Lung (tissue), 12 donors: Measurements from ENCODE around the gene PER2. TPM values are rescaled to one million over a fixed set of nuclear protein-coding genes. Genes with fewer than 3 reads are reported as not detected.

ENCODE experiments used
- ATAC-seq: fragments of 200-7000 bp; cut with Tn5 transposase; one replicate; pipeline ENCODE4 v1.9.1; 2020; ENCODE audit warnings: moderate number of reproducible peaks; ENCODE audit not compliant: insufficient read depth, low FRiP score
- DNase-seq, 3 donors: peaks; one replicate each; pipeline ENCODE4 v3.0.0-alpha.2; 2013 to 2017
- H3K27ac ChIP-seq, 2 donors: one replicate each; pipeline ENCODE4 v1.5.1; 2013; ENCODE audit warnings: mild to moderate bottlenecking in 2 of 2, moderate library complexity in 2 of 2, control low read depth in 1 of 2, inconsistent platforms in 1 of 2, low read depth in 1 of 2, low read length in 1 of 2
- H3K27me3 ChIP-seq, 3 donors: one replicate each; pipeline ENCODE4 v1.5.1; 2013; ENCODE audit warnings: low read length in 2 of 3; ENCODE audit not compliant: control insufficient read depth in 3 of 3, insufficient read depth in 3 of 3
- H3K36me3 ChIP-seq, 4 donors: one replicate each; pipeline ENCODE4 v1.5.1; 2013; ENCODE audit warnings: low read length in 4 of 4, mild to moderate bottlenecking in 1 of 4, moderate library complexity in 1 of 4; ENCODE audit not compliant: control insufficient read depth in 4 of 4, insufficient read depth in 4 of 4
- H3K4me1 ChIP-seq, 5 donors: one replicate each; pipeline ENCODE4 v1.5.1; 2013; ENCODE audit warnings: low read length in 5 of 5, mild to moderate bottlenecking in 2 of 5, moderate library complexity in 1 of 5; ENCODE audit not compliant: control insufficient read depth in 5 of 5, insufficient read depth in 5 of 5
- H3K4me3 ChIP-seq: one replicate; pipeline ENCODE4 v1.5.1; 2013; ENCODE audit warnings: mild to moderate bottlenecking, control low read depth, moderate library complexity
- H3K9ac ChIP-seq, 2 donors: one replicate each; pipeline ENCODE4 v1.5.1; 2013; ENCODE audit warnings: low read length in 2 of 2, control low read depth in 1 of 2; ENCODE audit not compliant: insufficient read depth in 1 of 2
- H3K9me3 ChIP-seq, 4 donors: one replicate each; pipeline ENCODE4 v1.5.1; 2013; ENCODE audit warnings: low read length in 3 of 4, mild to moderate bottlenecking in 1 of 4, moderate library complexity in 1 of 4; ENCODE audit not compliant: control insufficient read depth in 4 of 4, insufficient read depth in 3 of 4
- CTCF ChIP-seq: IDR thresholded peaks from 2 replicates; pipeline ENCODE4 v1.5.1; 2012; ENCODE audit warnings: mild to moderate bottlenecking; ENCODE audit errors: control extremely low read depth, extremely low read depth
- WGBS, 2 donors: extraction: QIAGEN DNeasy Blood & Tissue Kit; methylation state at CpG; one replicate each; pipeline ENCODE4 v1.1.7; 2013; 5-methylcytosine and 5-hydroxymethylcytosine counted together
- polyA plus RNA-seq, 2 donors: library from polyadenylated mRNA; stranded (reverse); fragments of 200-250 nt; gene quantifications; one replicate each; pipeline ENCODE4 v1.2.1, GENCODE V29; 2013
- total RNA-seq, 2 donors: library from RNA; depleted of rRNA in 1 of 2; stranded (reverse); fragments of >200 nt in 1 of 2; gene quantifications; one replicate each; pipeline ENCODE4 v1.2.1, GENCODE V29; 2014 to 2021
- donor health status: control.
- donor health status: control.
- donor health status: Bipolar disorder and iron deficiency.
- donor health status: healthy.
- donor health status: DM: yes; HTN: yes; CAD: no.

Gene PER2
- total and polyA plus RNA-seq, 4 donors, result 4.1 to 27.1 (median 10.5) TPM

- no peak for ATAC-seq
- H3K4me1 ChIP-seq, result peaks cover 0 to 25% (median 9%) of the 10 kb centered on the region in 5 donors
- peak overlapping the region; percentile 49 to 72 for H3K9ac ChIP-seq
- H3K4me3 ChIP-seq, result peak overlapping the region; percentile 43
- H3K36me3 ChIP-seq, result no peaks in the 10 kb centered on the region
- H3K9me3 ChIP-seq, result no peaks in the 10 kb centered on the region
- DNase-seq, result no peak
- WGBS, 2 donors, result 46 to 53% methylated on average over 18 of the region's 18 CpGs
- TF ChIP-seq CTCF, result no peak
- H3K27me3 ChIP-seq, result peaks cover 0 to 4% (median 3%) of the 10 kb centered on the region in 3 donors
- peak overlapping the region; percentile 63 to 96 for H3K27ac ChIP-seq
These were observed 84.3 kb downstream of the PER2 start for GRCh38 chr2:238203973-238204683.

GRCh38 chr2:238203094-238203972 lies 85.1 kb downstream of the PER2 start, which contains the start of gene ILKAP:
Gene ILKAP, minus strand, starts transcription at chr2:238203695. Its CDS starts 142 bp downstream, at chr2:238203553.
- DNase-seq (peak; percentile 85 to 90 (median 89)), ATAC-seq (peak; percentile 98)
- Histone ChIP-seq H3K9ac (peak within 1 kb of the TSS; percentile 69 to 89), H3K36me3 (peaks cover 0 to 2% (median 0%) of the 10 kb centered on the region in 4 donors), H3K27ac (peak within 1 kb of the TSS; percentile 97 to 98), H3K4me1 (peaks cover 0 to 26% (median 10%) of the 10 kb centered on the region in 5 donors), H3K4me3 (peak within 1 kb of the TSS; percentile 83), H3K9me3 (no peaks in the 10 kb centered on the region), H3K27me3 (no peaks in the 10 kb centered on the region)
- no peak for TF ChIP-seq CTCF
- WGBS, 2 donors, result 0 to 1% methylated on average over 105 to 126 of the region's 126 CpGs

- peaks cover 0 to 30% (median 11%) of the 10 kb centered on the region in 5 donors for H3K4me1 ChIP-seq
- 9 to 14% methylated on average over 27 of the region's 27 CpGs for WGBS, 2 donors
- TF ChIP-seq CTCF, result no peak
- peaks cover 0 to 2% (median 0%) of the 10 kb centered on the region in 4 donors for H3K36me3 ChIP-seq
- peak overlapping the region; percentile 97 to 98 for H3K27ac ChIP-seq
- no peaks in the 10 kb centered on the region for H3K27me3 ChIP-seq
- peak overlapping the region; percentile 83 for H3K4me3 ChIP-seq
- no peaks in the 10 kb centered on the region for H3K9me3 ChIP-seq
- H3K9ac ChIP-seq, result peak overlapping the region; percentile 69 to 89
- ATAC-seq (no peak), DNase-seq (peak in 2 of 3 donors; percentile 17 to 28)
These were observed 85.9 kb downstream of the PER2 start for GRCh38 chr2:238202326-238203093.

Other genes with a start within 250 kb of the PER2 start
- gene SCLY, start 227.6 kb downstream of the PER2 start, total RNA-seq, result 10 to 100 TPM; 12.8 to 16.1 TPM
- gene SCLY, start 227.6 kb downstream of the PER2 start, polyA plus RNA-seq, result 10 to 100 TPM in 1 of 2 donors, 1 to 10 TPM in 1; 7.8 to 11.3 TPM
- 1 to 10 TPM; 2.1 to 3.0 TPM for gene ESPNL, start 188.3 kb downstream of the PER2 start, total RNA-seq
- under 1 TPM; 0.07 to 0.20 TPM for gene ESPNL, start 188.3 kb downstream of the PER2 start, polyA plus RNA-seq
- gene KLHL30, start 149.9 kb downstream of the PER2 start, total RNA-seq, result 1 to 10 TPM in 1 of 2 donors, under 1 TPM in 1; 0.57 to 2.1 TPM
- under 1 TPM; 0.18 to 0.21 TPM for gene KLHL30, start 149.9 kb downstream of the PER2 start, polyA plus RNA-seq
- under 1 TPM; 0.52 to 0.54 TPM for gene ERFE, start 129.6 kb downstream of the PER2 start, total RNA-seq
- under 1 TPM in 1 of 2 donors, not detected in 1; 0.54 TPM for gene ERFE, start 129.6 kb downstream of the PER2 start, polyA plus RNA-seq
- 10 to 100 TPM; 38.0 to 46.3 TPM for gene ILKAP, start 84.9 kb downstream of the PER2 start, total RNA-seq
- 10 to 100 TPM; 35.0 to 52.0 TPM for gene ILKAP, start 84.9 kb downstream of the PER2 start, polyA plus RNA-seq
- 10 to 100 TPM in 1 of 2 donors, 1 to 10 TPM in 1; 4.4 to 12.5 TPM for gene HES6, start 48.6 kb downstream of the PER2 start, total RNA-seq
- 10 to 100 TPM in 1 of 2 donors, 1 to 10 TPM in 1; 9.8 to 11.6 TPM for gene HES6, start 48.6 kb downstream of the PER2 start, polyA plus RNA-seq
- gene TRAF3IP1, start 31.9 kb upstream of the PER2 start, total RNA-seq, result 10 to 100 TPM; 19.5 to 41.0 TPM
- gene TRAF3IP1, start 31.9 kb upstream of the PER2 start, polyA plus RNA-seq, result 10 to 100 TPM in 1 of 2 donors, 1 to 10 TPM in 1; 8.9 to 10.0 TPM
- gene ASB1, start 138.3 kb upstream of the PER2 start, total RNA-seq, result 10 to 100 TPM; 18.2 to 34.9 TPM
- 10 to 100 TPM; 17.7 to 22.9 TPM for gene ASB1, start 138.3 kb upstream of the PER2 start, polyA plus RNA-seq